ENCODE measurements around the gene ESYT2.
"Not testable (repeated sequence)": the region's sequence is repeated elsewhere in the genome, so short reads cannot be mapped to it uniquely, and the experiment has no call there.

Gene ESYT2

GRCh38 chr7:158863611-158864506, 34.5 kb upstream of the ESYT2 start:
- H3K27me3 ChIP-seq (ENCODE audit: control insufficient read depth in 1 of 2, insufficient read depth in 2 of 2, low read length in 2 of 2) = no peaks in the 10 kb centered on the region
- H3K9me3 ChIP-seq (ENCODE audit: control insufficient read depth in 2 of 2, low read length in 2 of 2) = no peaks in the 10 kb centered on the region
- H3K9ac ChIP-seq (ENCODE audit: low read length in 2 of 2) = peak overlapping the region; percentile 84 to 89
- H3K4me3 ChIP-seq (ENCODE audit: low read length in 2 of 2) = peak overlapping the region; percentile 74 to 83
- H3K4me1 ChIP-seq (ENCODE audit: control insufficient read depth, insufficient read depth, low read length) = peaks cover 15% of the 10 kb centered on the region
- H3K27ac ChIP-seq (ENCODE audit: low read length) = peak overlapping the region; percentile 84
- no peaks in the 10 kb centered on the region for H3K36me3 ChIP-seq (ENCODE audit: control insufficient read depth in 2 of 2, insufficient read depth in 2 of 2, low read length in 2 of 2)

GRCh38 chr7:158862985-158863610, 33.8 kb upstream of the ESYT2 start:
- H3K9ac ChIP-seq (ENCODE audit: low read length in 2 of 2) = peak overlapping the region; percentile 47 to 52
- H3K27me3 ChIP-seq (ENCODE audit: control insufficient read depth in 1 of 2, insufficient read depth in 2 of 2, low read length in 2 of 2); H3K36me3 ChIP-seq (ENCODE audit: control insufficient read depth in 2 of 2, insufficient read depth in 2 of 2, low read length in 2 of 2); H3K9me3 ChIP-seq (ENCODE audit: control insufficient read depth in 2 of 2, low read length in 2 of 2): not testable (repeated sequence)
- H3K27ac ChIP-seq (ENCODE audit: low read length) = peak overlapping the region; percentile 64
- peaks cover 15% of the 10 kb centered on the region for H3K4me1 ChIP-seq (ENCODE audit: control insufficient read depth, insufficient read depth, low read length)
- H3K4me3 ChIP-seq (ENCODE audit: low read length in 2 of 2) = peak overlapping the region in 1 of 2 donors; percentile 60

- no peak overlapping the region for H3K9ac ChIP-seq (ENCODE audit: low read length in 2 of 2)
- H3K27me3 ChIP-seq (ENCODE audit: control insufficient read depth in 1 of 2, insufficient read depth in 2 of 2, low read length in 2 of 2) = no peaks in the 10 kb centered on the region
- H3K4me3 ChIP-seq (ENCODE audit: low read length in 2 of 2) = no peak overlapping the region
- H3K27ac ChIP-seq (ENCODE audit: low read length) = no peak overlapping the region
- no peaks in the 10 kb centered on the region for H3K36me3 ChIP-seq (ENCODE audit: control insufficient read depth in 2 of 2, insufficient read depth in 2 of 2, low read length in 2 of 2)
- H3K9me3 ChIP-seq (ENCODE audit: control insufficient read depth in 2 of 2, low read length in 2 of 2) = no peaks in the 10 kb centered on the region
- peaks cover 15% of the 10 kb centered on the region for H3K4me1 ChIP-seq (ENCODE audit: control insufficient read depth, insufficient read depth, low read length)
These were observed 32.8 kb upstream of the ESYT2 start for GRCh38 chr7:158861936-158862704.

- Histone ChIP-seq H3K9ac (ENCODE audit: low read length in 2 of 2) (no peak overlapping the region), H3K4me1 (ENCODE audit: control insufficient read depth, insufficient read depth, low read length) (peaks cover 15% of the 10 kb centered on the region), H3K27me3 (ENCODE audit: control insufficient read depth in 1 of 2, insufficient read depth in 2 of 2, low read length in 2 of 2) (no peaks in the 10 kb centered on the region), H3K27ac (ENCODE audit: low read length) (no peak overlapping the region), H3K9me3 (ENCODE audit: control insufficient read depth in 2 of 2, low read length in 2 of 2) (no peaks in the 10 kb centered on the region), H3K4me3 (ENCODE audit: low read length in 2 of 2) (no peak overlapping the region), H3K36me3 (ENCODE audit: control insufficient read depth in 2 of 2, insufficient read depth in 2 of 2, low read length in 2 of 2) (no peaks in the 10 kb centered on the region)
These were observed 31.9 kb upstream of the ESYT2 start for GRCh38 chr7:158861004-158861787.

- Histone ChIP-seq H3K27me3 (ENCODE audit: control insufficient read depth in 1 of 2, insufficient read depth in 2 of 2, low read length in 2 of 2) (no peaks in the 10 kb centered on the region), H3K9ac (ENCODE audit: low read length in 2 of 2) (no peak overlapping the region), H3K4me3 (ENCODE audit: low read length in 2 of 2) (no peak overlapping the region), H3K27ac (ENCODE audit: low read length) (no peak overlapping the region), H3K36me3 (ENCODE audit: control insufficient read depth in 2 of 2, insufficient read depth in 2 of 2, low read length in 2 of 2) (no peaks in the 10 kb centered on the region), H3K9me3 (ENCODE audit: control insufficient read depth in 2 of 2, low read length in 2 of 2) (no peaks in the 10 kb centered on the region), H3K4me1 (ENCODE audit: control insufficient read depth, insufficient read depth, low read length) (peaks cover 11% of the 10 kb centered on the region)
These were observed 31.1 kb upstream of the ESYT2 start for GRCh38 chr7:158860394-158860793.

- Histone ChIP-seq H3K9me3 (ENCODE audit: control insufficient read depth in 2 of 2, low read length in 2 of 2) (no peaks in the 10 kb centered on the region), H3K27me3 (ENCODE audit: control insufficient read depth in 1 of 2, insufficient read depth in 2 of 2, low read length in 2 of 2) (no peaks in the 10 kb centered on the region), H3K4me3 (ENCODE audit: low read length in 2 of 2) (no peak overlapping the region), H3K36me3 (ENCODE audit: control insufficient read depth in 2 of 2, insufficient read depth in 2 of 2, low read length in 2 of 2) (no peaks in the 10 kb centered on the region), H3K4me1 (ENCODE audit: control insufficient read depth, insufficient read depth, low read length) (no peaks in the 10 kb centered on the region), H3K27ac (ENCODE audit: low read length) (no peak overlapping the region), H3K9ac (ENCODE audit: low read length in 2 of 2) (no peak overlapping the region)
These were observed 29.5 kb upstream of the ESYT2 start for GRCh38 chr7:158858592-158859503.

GRCh38 chr7:158856883-158857668, 27.8 kb upstream of the ESYT2 start:
- H3K27me3 ChIP-seq (ENCODE audit: control insufficient read depth in 1 of 2, insufficient read depth in 2 of 2, low read length in 2 of 2) = no peaks in the 10 kb centered on the region
- peak overlapping the region; percentile 81 to 86 for H3K4me3 ChIP-seq (ENCODE audit: low read length in 2 of 2)
- peak overlapping the region; percentile 58 for H3K27ac ChIP-seq (ENCODE audit: low read length)
- no peaks in the 10 kb centered on the region for H3K36me3 ChIP-seq (ENCODE audit: control insufficient read depth in 2 of 2, insufficient read depth in 2 of 2, low read length in 2 of 2)
- H3K9me3 ChIP-seq (ENCODE audit: control insufficient read depth in 2 of 2, low read length in 2 of 2) = no peaks in the 10 kb centered on the region
- H3K9ac ChIP-seq (ENCODE audit: low read length in 2 of 2) = peak overlapping the region; percentile 66 to 69
- H3K4me1 ChIP-seq (ENCODE audit: control insufficient read depth, insufficient read depth, low read length) = no peaks in the 10 kb centered on the region

GRCh38 chr7:158854681-158855081, 25.4 kb upstream of the ESYT2 start:
- no peak overlapping the region for H3K9ac ChIP-seq (ENCODE audit: low read length in 2 of 2)
- no peaks in the 10 kb centered on the region for H3K36me3 ChIP-seq (ENCODE audit: control insufficient read depth in 2 of 2, insufficient read depth in 2 of 2, low read length in 2 of 2)
- no peak overlapping the region for H3K27ac ChIP-seq (ENCODE audit: low read length)
- H3K4me1 ChIP-seq (ENCODE audit: control insufficient read depth, insufficient read depth, low read length) = no peaks in the 10 kb centered on the region
- H3K4me3 ChIP-seq (ENCODE audit: low read length in 2 of 2) = no peak overlapping the region
- H3K9me3 ChIP-seq (ENCODE audit: control insufficient read depth in 2 of 2, low read length in 2 of 2) = no peaks in the 10 kb centered on the region
- no peaks in the 10 kb centered on the region for H3K27me3 ChIP-seq (ENCODE audit: control insufficient read depth in 1 of 2, insufficient read depth in 2 of 2, low read length in 2 of 2)

- no peak overlapping the region for H3K27ac ChIP-seq (ENCODE audit: low read length)
- no peak overlapping the region for H3K9ac ChIP-seq (ENCODE audit: low read length in 2 of 2)
- no peak overlapping the region for H3K4me3 ChIP-seq (ENCODE audit: low read length in 2 of 2)
- H3K27me3 ChIP-seq (ENCODE audit: control insufficient read depth in 1 of 2, insufficient read depth in 2 of 2, low read length in 2 of 2) = no peaks in the 10 kb centered on the region
- no peaks in the 10 kb centered on the region for H3K9me3 ChIP-seq (ENCODE audit: control insufficient read depth in 2 of 2, low read length in 2 of 2)
- no peaks in the 10 kb centered on the region for H3K4me1 ChIP-seq (ENCODE audit: control insufficient read depth, insufficient read depth, low read length)
- no peaks in the 10 kb centered on the region for H3K36me3 ChIP-seq (ENCODE audit: control insufficient read depth in 2 of 2, insufficient read depth in 2 of 2, low read length in 2 of 2)
These were observed 21.3 kb upstream of the ESYT2 start for GRCh38 chr7:158850545-158851102.
